HG02759 (cell line): ENCODE measurements around the gene CDK1.

ENCODE experiments used
- ATAC-seq: cut with Tn5 transposase; IDR thresholded peaks from one replicate; pipeline ENCODE4 v1.9.1; 2021; ENCODE audit warnings: mild to moderate bottlenecking, moderate library complexity; ENCODE audit not compliant: unreplicated experiment

Gene CDK1

GRCh38 chr10:60777696-60778213 lies 523 bp upstream of the CDK1 start:
- ATAC-seq, result peak; percentile 17

GRCh38 chr10:60778971-60779796 lies 906 bp downstream of the CDK1 start:
- ATAC-seq, result peak; percentile 27

GRCh38 chr10:60781661-60782060 lies 3.4 kb downstream of the CDK1 start:
- ATAC-seq, result no peak

- no peak for ATAC-seq
Observed at GRCh38 chr10:60784641-60785040, 6.4 kb downstream of the CDK1 start.

- ATAC-seq, result no peak
Observed at GRCh38 chr10:60788544-60788943, 10.3 kb downstream of the CDK1 start.

GRCh38 chr10:60789340-60789739 lies 11.1 kb downstream of the CDK1 start:
- no peak for ATAC-seq

- ATAC-seq, result no peak
Observed at GRCh38 chr10:60794953-60795352, 16.7 kb downstream of the CDK1 start.

- ATAC-seq, result no peak
Observed at GRCh38 chr10:60795465-60796202, 17.4 kb downstream of the CDK1 start.

- ATAC-seq, result no peak
Observed at GRCh38 chr10:60796481-60796880, 18.2 kb downstream of the CDK1 start.

- ATAC-seq, result no peak
Observed at GRCh38 chr10:60797200-60797599, 18.9 kb downstream of the CDK1 start.

- ATAC-seq, result no peak
Observed at GRCh38 chr10:60798031-60798430, 19.8 kb downstream of the CDK1 start.

GRCh38 chr10:60798870-60799269 lies 20.6 kb downstream of the CDK1 start:
- ATAC-seq, result no peak

- no peak for ATAC-seq
Observed at GRCh38 chr10:60799971-60800650, 21.8 kb downstream of the CDK1 start.

- ATAC-seq, result no peak
Observed at GRCh38 chr10:60800918-60801317, 22.6 kb downstream of the CDK1 start.

GRCh38 chr10:60801522-60801921 lies 23.2 kb downstream of the CDK1 start:
- no peak for ATAC-seq

- ATAC-seq, result no peak
Observed at GRCh38 chr10:60803433-60803832, 25.2 kb downstream of the CDK1 start.

GRCh38 chr10:60803865-60804264 lies 25.6 kb downstream of the CDK1 start:
- ATAC-seq, result no peak

GRCh38 chr10:60806921-60807320 lies 28.6 kb downstream of the CDK1 start:
- no peak for ATAC-seq

GRCh38 chr10:60807499-60807898 lies 29.2 kb downstream of the CDK1 start:
- ATAC-seq, result no peak

- no peak for ATAC-seq
Observed at GRCh38 chr10:60808036-60808435, 29.8 kb downstream of the CDK1 start.

GRCh38 chr10:60809157-60809556 lies 30.9 kb downstream of the CDK1 start:
- no peak for ATAC-seq
